ENCODE measurements around the gene ZGLP1. TPM values are rescaled to one million over a fixed set of nuclear protein-coding genes. Genes with fewer than 3 reads are reported as not detected.

ZGLP1 gene
- total and polyA plus RNA-seq, 2 of the 13 experiments (the other 11 are each of a cell fraction or from before 2014, with no cell fraction given): 2.4 to 3.0 TPM

GRCh38 chr19:10270616-10271394, 38.8 kb downstream of the ZGLP1 start, which contains the start of gene ICAM1 (continued):
- TF ChIP-seq ZNF407 (CRISPR knock-in tag; IDR thresholded peaks at IDR 0.05; ENCODE audit: not compliant biosample characterization) (no peak), SYNCRIP (IDR thresholded peaks at IDR 0.05; ENCODE audit: insufficient read depth, low read depth, low read length) (no peak), MYNN (CRISPR knock-in tag; IDR thresholded peaks at IDR 0.05; ENCODE audit: low read depth) (peak; percentile 34; the same call in 1 of the 2 replicates), MZF1 (CRISPR knock-in tag; IDR thresholded peaks at IDR 0.05; ENCODE audit: borderline replicate concordance) (no peak), DMAP1 (CRISPR knock-in tag; IDR thresholded peaks at IDR 0.05) (peak; percentile 89), NRL (CRISPR knock-in tag; IDR thresholded peaks at IDR 0.05; ENCODE audit: borderline replicate concordance) (peak; percentile 90; the same call in 1 of the 2 replicates), SALL2 (CRISPR knock-in tag; IDR thresholded peaks at IDR 0.05) (peak; percentile 79), SNRNP70 (IDR thresholded peaks at IDR 0.05; ENCODE audit: low read depth, low read length) (no peak), ZMYM2 (CRISPR knock-in tag; IDR thresholded peaks at IDR 0.05) (peak; percentile 94), ZFP36L1 (CRISPR knock-in tag; IDR thresholded peaks at IDR 0.05) (peak; percentile 86; the same call in 1 of the 2 replicates), KMT2B (CRISPR knock-in tag; IDR thresholded peaks at IDR 0.05) (peak; percentile 68; the same call in 1 of the 2 replicates), MLX (CRISPR knock-in tag; IDR thresholded peaks at IDR 0.05) (peak; percentile 78), SNAPC4 (CRISPR knock-in tag; IDR thresholded peaks at IDR 0.05) (peak; percentile 85), ZNF552 (CRISPR knock-in tag; IDR thresholded peaks at IDR 0.05; ENCODE audit: borderline replicate concordance) (peak; percentile 73; the same call in 1 of the 2 replicates)

All from HepG2 (cell line).